Transverse colon (tissue), 4 donors: Measurements from ENCODE around the gene EWSR1.

ENCODE experiments used
- POLR2A ChIP-seq: fragments of 450-650 bp; IDR thresholded peaks from one replicate; pipeline ENCODE4 v1.6.1; 2016; ENCODE audit warnings: antibody characterized with exemption, mild to moderate bottlenecking, moderate library complexity
- POLR2AphosphoS5 ChIP-seq, 3 donors: sonication (generic); formaldehyde crosslinking; IDR thresholded peaks; one replicate each; pipeline ENCODE4 v1.6.1; 2016; ENCODE audit warnings: antibody characterized with exemption in 3 of 3
- TF ChIP-seq, protein P1 (sequence below), 5 experiments: fragments of 200-600 bp in 3 of 5; fragments of 450-650 bp in 2 of 5; sonication (generic) in 3 of 5; IDR thresholded peaks; 1 replicate in 2 of 5; 2 replicates in 3 of 5; pipeline ENCODE4 v1.5.1; 2016 to 2017; ENCODE audit warnings: antibody characterized with exemption in 5 of 5, inconsistent platforms in 3 of 5, mild to moderate bottlenecking in 2 of 5, moderate library complexity in 1 of 5

DNA sequence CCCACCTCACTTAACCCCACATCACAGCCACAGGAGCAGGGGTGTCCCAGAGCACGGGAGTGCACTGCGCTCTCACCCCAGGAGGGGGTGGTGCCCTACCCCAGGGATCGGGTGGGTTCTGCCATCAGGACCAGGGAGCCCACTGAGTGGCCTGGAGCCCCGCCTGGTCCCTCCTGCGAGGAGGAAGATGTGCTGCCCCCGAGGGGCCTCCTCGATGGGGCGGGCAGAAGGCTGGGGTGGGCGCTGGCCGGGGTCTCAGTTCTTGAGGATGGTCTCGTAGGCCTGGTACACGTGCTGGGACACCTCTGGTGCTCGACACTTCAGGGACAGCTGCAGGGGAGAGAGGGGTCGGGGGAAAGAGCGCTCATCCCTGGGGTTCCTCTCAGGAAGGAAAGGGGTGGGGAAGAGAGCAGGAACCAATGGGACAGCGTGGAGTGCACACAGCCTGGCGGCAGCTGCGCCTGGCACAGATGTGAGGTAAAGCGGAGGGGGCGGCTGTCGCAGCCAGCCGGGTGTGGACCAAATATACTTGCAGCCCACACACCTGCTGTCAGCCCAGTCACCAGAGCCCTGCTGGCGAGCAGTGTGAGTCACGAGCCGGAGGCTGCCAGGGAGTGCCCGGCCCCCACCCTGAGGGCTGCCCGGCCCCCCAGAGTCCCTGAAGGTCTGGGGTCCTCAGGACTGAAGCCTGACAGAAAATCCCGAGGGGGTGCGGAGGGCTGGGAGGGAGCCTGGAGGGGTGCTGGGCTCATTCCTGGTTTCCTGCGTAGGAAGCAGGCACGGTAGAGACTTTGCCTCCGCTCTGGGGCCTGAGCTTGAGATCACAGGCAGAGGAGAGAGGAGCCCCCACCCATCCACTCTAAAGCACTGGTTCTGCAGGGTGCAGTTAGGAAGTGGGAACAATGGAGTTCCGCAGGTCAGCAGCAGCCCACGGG, 60.8 kb downstream of the EWSR1 start:
- TF ChIP-seq POLR2AphosphoS5 (IDR thresholded peaks at IDR 0.05), result no peak
- TF ChIP-seq, protein P1, sequence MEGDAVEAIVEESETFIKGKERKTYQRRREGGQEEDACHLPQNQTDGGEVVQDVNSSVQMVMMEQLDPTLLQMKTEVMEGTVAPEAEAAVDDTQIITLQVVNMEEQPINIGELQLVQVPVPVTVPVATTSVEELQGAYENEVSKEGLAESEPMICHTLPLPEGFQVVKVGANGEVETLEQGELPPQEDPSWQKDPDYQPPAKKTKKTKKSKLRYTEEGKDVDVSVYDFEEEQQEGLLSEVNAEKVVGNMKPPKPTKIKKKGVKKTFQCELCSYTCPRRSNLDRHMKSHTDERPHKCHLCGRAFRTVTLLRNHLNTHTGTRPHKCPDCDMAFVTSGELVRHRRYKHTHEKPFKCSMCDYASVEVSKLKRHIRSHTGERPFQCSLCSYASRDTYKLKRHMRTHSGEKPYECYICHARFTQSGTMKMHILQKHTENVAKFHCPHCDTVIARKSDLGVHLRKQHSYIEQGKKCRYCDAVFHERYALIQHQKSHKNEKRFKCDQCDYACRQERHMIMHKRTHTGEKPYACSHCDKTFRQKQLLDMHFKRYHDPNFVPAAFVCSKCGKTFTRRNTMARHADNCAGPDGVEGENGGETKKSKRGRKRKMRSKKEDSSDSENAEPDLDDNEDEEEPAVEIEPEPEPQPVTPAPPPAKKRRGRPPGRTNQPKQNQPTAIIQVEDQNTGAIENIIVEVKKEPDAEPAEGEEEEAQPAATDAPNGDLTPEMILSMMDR (IDR thresholded peaks at IDR 0.05), result no peak
- TF ChIP-seq POLR2A, result no peak
